Left lung (tissue), 10 donors: ENCODE results near the gene NKX6-1. TPM values are rescaled to one million over a fixed set of nuclear protein-coding genes. Genes with fewer than 3 reads are reported as not detected.
A peak's percentile ranks its signal among the peaks of the same experiment; 100 is the strongest.

Source experiments
- ATAC-seq: fragments of 200-7000 bp; cut with Tn5 transposase; one replicate; pipeline ENCODE4 v1.9.1; 2020; ENCODE audit warnings: moderate library complexity
- DNase-seq, 4 donors: peaks; one replicate each; pipeline ENCODE4 v3.0.0-alpha.2; 2013 to 2020
- H3K27ac ChIP-seq, 2 donors: fragments of 200-600 bp; sonication (generic) in 1 of 2; one replicate each; pipeline versions ENCODE4 v1.5.0 to v1.8.0; 2020 to 2021
- H3K27me3 ChIP-seq, 2 donors: fragments of 200-600 bp; sonication (generic) in 1 of 2; one replicate each; pipeline versions ENCODE4 v1.5.0 to v1.8.0; 2020 to 2021
- H3K36me3 ChIP-seq, 2 donors: fragments of 200-600 bp; sonication (generic) in 1 of 2; one replicate each; pipeline versions ENCODE4 v1.5.0 to v1.8.0; 2020 to 2021
- H3K4me1 ChIP-seq, 2 donors: fragments of 200-600 bp; one replicate each; pipeline ENCODE4 v1.8.0; 2021
- H3K4me3 ChIP-seq, 2 donors: fragments of 200-600 bp; sonication (generic) in 1 of 2; one replicate each; pipeline versions ENCODE4 v1.5.0 to v1.8.0; 2020 to 2021; ENCODE audit warnings: mild to moderate bottlenecking in 1 of 2
- H3K9me3 ChIP-seq, 2 donors: fragments of 200-600 bp; sonication (generic) in 1 of 2; one replicate each; pipeline versions ENCODE4 v1.5.0 to v1.8.0; 2020 to 2021
- CTCF ChIP-seq, 2 donors: fragments of 200-600 bp; sonication (generic) in 1 of 2; IDR thresholded peaks; one replicate each; pipeline versions ENCODE4 v1.5.0 to v1.8.0; 2021; ENCODE audit warnings: antibody characterized with exemption in 2 of 2
- intact Hi-C, 2 donors: fragments of 100-400 bp; cut with DNase I; formaldehyde crosslinking; loops; one replicate each; pipeline versions ENCODE4 v1.11.2 to v1.14.2; 2022
- polyA plus RNA-seq, 6 donors: library from polyadenylated mRNA; unstranded; fragments of 120-200 nt; gene quantifications; one replicate each; pipeline ENCODE4 v1.2.1, GENCODE V29; 2013; ENCODE audit not compliant: insufficient read length in 6 of 6
- total RNA-seq, 2 donors: library from RNA; stranded (reverse); fragmentation: NEBNext Ultra II Directional; extraction: Animal tissue kit (Norgen Biotek cat#: 25700); gene quantifications; one replicate each; pipeline ENCODE4 v1.2.1, GENCODE V29; 2021
- donor health status: DM: no; HTN: yes; CAD: no.
- donor health status: DM: no; HTN: no; CAD: no.

NKX6-1 gene
- total and polyA plus RNA-seq, 8 donors: 0.07 to 0.21 (median 0.08) TPM; not detected in 5

- H3K4me3 ChIP-seq: no peak overlapping the region
- H3K27me3 ChIP-seq: no peaks in the 10 kb centered on the region
- no peak for ATAC-seq
- no peak for DNase-seq
- intact Hi-C loops: no loop called here
- H3K36me3 ChIP-seq: no peaks in the 10 kb centered on the region
- H3K4me1 ChIP-seq: no peaks in the 10 kb centered on the region
- H3K27ac ChIP-seq: no peak overlapping the region
- H3K9me3 ChIP-seq: no peaks in the 10 kb centered on the region
- TF ChIP-seq CTCF (IDR thresholded peaks at IDR 0.05): no peak
Observed at GRCh38 chr4:84455697-84456096, 43.4 kb downstream of the NKX6-1 start.

DNA sequence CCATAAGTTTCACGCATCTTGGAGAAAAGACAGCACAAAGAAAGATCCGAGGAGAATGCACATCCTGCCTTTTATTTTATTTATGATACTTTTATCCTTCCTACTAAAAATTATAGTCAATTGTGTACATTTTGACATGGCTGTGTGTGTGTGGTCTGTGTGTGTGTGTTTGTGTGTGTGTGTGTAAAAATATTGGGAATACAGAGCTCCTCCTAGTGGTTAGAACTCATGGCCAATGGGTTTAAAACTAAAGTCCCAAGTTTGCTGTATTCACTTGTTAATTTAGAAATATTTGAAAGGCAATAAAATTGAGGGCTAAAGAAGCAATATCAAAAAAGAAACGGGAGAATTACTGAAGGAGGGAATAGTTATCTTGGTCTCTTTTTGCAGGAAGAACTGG lies 47.5 kb downstream of the NKX6-1 start:
- H3K9me3 ChIP-seq: no peaks in the 10 kb centered on the region
- no peak for ATAC-seq
- no peaks in the 10 kb centered on the region for H3K4me1 ChIP-seq
- intact Hi-C loops: no loop called here
- no peaks in the 10 kb centered on the region for H3K27me3 ChIP-seq
- TF ChIP-seq CTCF (IDR thresholded peaks at IDR 0.05): peak in 1 of 2 donors; percentile 11
- H3K27ac ChIP-seq: no peak overlapping the region
- DNase-seq: no peak
- H3K36me3 ChIP-seq: no peaks in the 10 kb centered on the region
- H3K4me3 ChIP-seq: no peak overlapping the region

GRCh38 chr4:84443523-84443922 lies 55.6 kb downstream of the NKX6-1 start:
- H3K36me3 ChIP-seq: no peaks in the 10 kb centered on the region
- H3K27me3 ChIP-seq: peaks cover 0 to 6% of the 10 kb centered on the region in 2 donors
- ATAC-seq: no peak
- H3K4me3 ChIP-seq: no peak overlapping the region
- TF ChIP-seq CTCF (IDR thresholded peaks at IDR 0.05): no peak
- no peaks in the 10 kb centered on the region for H3K4me1 ChIP-seq
- H3K27ac ChIP-seq: no peak overlapping the region
- no peak for DNase-seq
- no peaks in the 10 kb centered on the region for H3K9me3 ChIP-seq
- intact Hi-C loops: no loop called here

- H3K4me3 ChIP-seq: no peak overlapping the region
- no peaks in the 10 kb centered on the region for H3K4me1 ChIP-seq
- H3K9me3 ChIP-seq: no peaks in the 10 kb centered on the region
- DNase-seq: no peak
- ATAC-seq: no peak
- H3K27me3 ChIP-seq: peaks cover 0 to 6% of the 10 kb centered on the region in 2 donors
- no peak overlapping the region for H3K27ac ChIP-seq
- no peaks in the 10 kb centered on the region for H3K36me3 ChIP-seq
- TF ChIP-seq CTCF (IDR thresholded peaks at IDR 0.05): no peak
- intact Hi-C loops: no loop called here
Observed at GRCh38 chr4:84442778-84443177, 56.3 kb downstream of the NKX6-1 start.

Other genes with a start within 250 kb of the NKX6-1 start
- 10 to 100 TPM; 22.4 to 25.7 TPM for gene CDS1, start 83.8 kb upstream of the NKX6-1 start, total RNA-seq
- 10 to 100 TPM; 10.3 to 21.0 (median 17.6) TPM for gene CDS1, start 83.8 kb upstream of the NKX6-1 start, polyA plus RNA-seq